IPS-18c (cell line): Measurements from ENCODE around the gene CMC1.
"Not testable (repeated sequence)": the region's sequence is repeated elsewhere in the genome, so short reads cannot be mapped to it uniquely, and the experiment has no call there.

Source experiments
- H3K4me3 ChIP-seq: 2 replicates; pipeline ENCODE4 v1.7.0; 2013; ENCODE audit warnings: low read depth, mild to moderate bottlenecking, low read length, moderate library complexity; ENCODE audit not compliant: insufficient read depth
- H3K9me3 ChIP-seq: one replicate; pipeline ENCODE4 v1.6.1; 2013; ENCODE audit warnings: mild to moderate bottlenecking, low read length, moderate library complexity; ENCODE audit not compliant: control insufficient read depth, insufficient read depth

The CMC1 gene

GRCh38 chr3:28239108-28239507 is 2.3 kb upstream of the CMC1 start:
- no peaks in the 10 kb centered on the region for H3K9me3 ChIP-seq
- H3K4me3 ChIP-seq = no peak overlapping the region

GRCh38 chr3:28240441-28240840 is 978 bp upstream of the CMC1 start:
- no peaks in the 10 kb centered on the region for H3K9me3 ChIP-seq
- no peak overlapping the region; the same call in 1 of the 2 replicates for H3K4me3 ChIP-seq

GRCh38 chr3:28242519-28242918 is 1.1 kb downstream of the CMC1 start:
- Histone ChIP-seq H3K4me3 (peak overlapping the region; percentile 83; the same call in 1 of the 2 replicates), H3K9me3 (no peaks in the 10 kb centered on the region)

DNA sequence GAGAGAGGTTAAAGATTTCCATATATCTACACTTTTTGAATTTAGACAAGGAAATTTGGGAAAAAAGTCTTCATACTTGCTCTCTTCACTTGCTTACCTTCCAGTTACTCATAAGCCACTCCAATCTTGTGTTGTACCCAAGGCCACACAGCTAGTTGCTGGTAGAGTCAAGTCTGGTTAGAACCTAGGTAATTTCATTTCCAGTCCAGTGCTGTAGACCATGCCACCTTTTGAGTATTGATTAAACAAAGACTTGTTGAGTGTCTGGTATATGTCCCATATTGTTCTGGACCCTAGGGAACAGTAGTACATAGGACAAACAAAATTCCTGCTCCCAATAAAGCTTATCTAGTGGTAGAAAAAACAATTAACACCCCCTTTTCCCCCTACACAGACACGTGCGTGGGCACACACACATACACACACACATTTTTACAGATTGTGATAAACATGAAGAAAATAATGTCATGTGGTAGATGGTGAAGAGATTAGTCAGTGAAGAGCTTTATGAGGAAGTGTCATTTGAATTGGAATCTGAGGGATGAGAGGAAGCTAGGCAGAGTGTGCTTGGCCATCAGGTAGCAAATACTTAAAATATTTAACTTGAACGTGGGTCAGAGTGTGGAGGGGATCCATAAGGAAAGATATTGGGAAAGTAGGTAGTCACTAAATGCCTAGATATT is 2.1 kb downstream of the CMC1 start:
- Histone ChIP-seq H3K9me3 (no peaks in the 10 kb centered on the region), H3K4me3 (no peak overlapping the region)

DNA sequence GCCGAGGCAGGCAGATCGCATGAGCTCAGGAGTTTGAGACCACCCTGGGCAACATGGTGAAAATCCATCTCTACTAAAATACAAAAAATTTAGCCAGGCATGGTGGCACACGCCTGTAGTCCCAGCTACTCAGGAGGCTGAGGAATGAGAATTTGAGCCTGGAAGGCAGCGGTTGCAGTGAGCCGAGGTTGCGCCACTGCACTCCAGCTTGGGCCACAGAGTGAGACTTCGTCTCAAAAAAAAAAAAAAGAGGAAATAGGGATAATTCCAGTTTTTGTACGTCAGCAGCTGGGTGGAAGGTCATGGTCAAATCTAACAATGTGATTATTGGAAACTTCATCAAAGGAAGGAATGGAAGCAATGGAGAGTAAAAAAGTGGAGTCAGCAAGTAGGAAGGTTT is 3.1 kb downstream of the CMC1 start:
- no peaks in the 10 kb centered on the region for H3K9me3 ChIP-seq
- no peak overlapping the region for H3K4me3 ChIP-seq

DNA sequence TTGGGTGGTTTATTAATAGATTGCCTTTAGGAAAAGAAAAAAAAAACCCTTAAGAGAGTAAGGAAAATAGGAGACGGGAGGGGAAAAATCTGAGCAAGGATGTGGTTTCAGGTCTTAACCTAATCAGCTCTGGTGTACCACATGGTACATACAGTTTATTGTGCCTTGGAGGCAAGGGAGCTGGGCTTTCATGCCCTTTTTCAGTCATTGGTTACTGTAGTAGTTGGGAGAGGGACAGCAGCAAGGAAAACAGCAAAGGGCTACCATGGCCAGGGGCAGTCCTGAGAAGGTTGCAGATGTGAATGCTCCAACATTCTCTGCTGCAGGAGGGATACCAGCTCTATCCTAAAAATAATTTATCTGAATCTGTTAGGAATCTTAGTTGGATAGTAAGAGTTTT is 5.9 kb downstream of the CMC1 start:
- H3K4me3 ChIP-seq = no peak overlapping the region
- no peaks in the 10 kb centered on the region for H3K9me3 ChIP-seq

DNA sequence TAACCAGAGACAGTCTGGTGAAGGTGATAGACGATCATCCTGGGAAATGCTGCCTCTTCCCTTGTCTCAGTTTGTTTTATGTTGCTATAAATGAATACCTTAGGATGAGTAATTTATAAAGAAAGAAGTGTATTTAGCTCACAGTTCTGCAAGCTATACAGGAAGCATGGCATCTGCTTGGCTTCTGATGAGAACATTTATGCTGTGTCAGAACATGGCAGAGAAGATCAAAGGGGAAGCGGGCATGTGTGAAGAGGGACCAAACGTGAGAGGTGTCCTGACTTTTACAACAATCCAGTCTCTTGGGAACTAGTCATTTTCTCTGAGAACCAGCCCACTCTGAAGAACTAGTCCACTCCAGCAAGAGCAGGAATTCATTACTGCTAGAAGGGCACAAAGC is 9.6 kb downstream of the CMC1 start:
- Histone ChIP-seq H3K4me3 (no peak overlapping the region), H3K9me3 (no peaks in the 10 kb centered on the region)

DNA sequence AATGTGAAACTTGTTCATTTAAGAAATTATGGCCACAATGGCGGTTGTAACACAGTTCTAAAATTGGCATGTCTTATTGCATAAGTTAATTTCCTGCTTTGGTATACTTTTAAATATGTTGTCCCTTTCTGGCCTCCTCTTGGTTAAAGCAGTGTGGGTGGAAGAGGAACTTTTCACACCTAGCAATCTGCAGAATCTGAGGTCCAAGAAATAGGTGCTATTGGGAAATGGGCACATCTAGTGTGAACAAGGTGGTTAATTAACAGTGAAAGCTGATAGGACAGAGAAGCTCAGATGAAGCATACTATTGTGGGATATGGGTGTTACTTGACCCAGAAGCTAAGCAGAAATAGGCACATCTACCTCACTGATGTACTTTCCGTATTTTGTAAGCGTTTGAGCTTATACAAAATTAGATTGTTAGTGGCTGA is 10.6 kb downstream of the CMC1 start:
- no peak overlapping the region for H3K4me3 ChIP-seq
- H3K9me3 ChIP-seq = no peaks in the 10 kb centered on the region

DNA sequence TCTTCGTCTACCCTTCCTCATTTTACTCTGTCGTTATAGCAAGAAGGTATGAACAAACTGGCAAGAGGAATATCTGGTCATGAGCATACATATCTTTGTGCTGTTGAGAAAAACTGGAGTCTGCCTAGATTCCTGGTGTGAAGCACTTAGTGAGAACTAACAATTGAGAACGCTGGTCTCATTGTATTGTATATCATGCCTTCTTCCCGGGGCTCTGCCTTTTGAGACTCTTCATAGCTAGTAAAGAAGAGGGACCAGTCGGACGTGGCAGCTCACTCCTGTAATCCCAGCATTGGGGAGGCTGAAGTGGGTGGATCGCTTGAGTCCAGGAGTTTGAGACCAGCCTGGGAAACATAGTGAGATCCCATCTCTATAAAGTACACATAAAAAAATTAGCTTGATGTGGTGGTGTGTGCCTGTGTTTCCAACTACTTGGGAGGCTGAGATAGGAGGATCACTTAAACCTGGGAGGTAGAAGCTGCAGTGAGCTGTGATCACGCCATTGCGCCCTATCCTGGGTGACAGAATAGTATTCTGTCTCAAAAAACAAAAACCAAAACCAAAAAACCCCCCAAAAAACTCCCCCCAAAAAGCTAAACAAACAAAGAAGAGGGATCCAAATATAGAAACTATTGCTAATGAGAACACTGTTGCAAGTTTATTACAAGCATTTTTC is 11.8 kb downstream of the CMC1 start:
- H3K4me3 ChIP-seq = no peak overlapping the region
- H3K9me3 ChIP-seq = no peaks in the 10 kb centered on the region

DNA sequence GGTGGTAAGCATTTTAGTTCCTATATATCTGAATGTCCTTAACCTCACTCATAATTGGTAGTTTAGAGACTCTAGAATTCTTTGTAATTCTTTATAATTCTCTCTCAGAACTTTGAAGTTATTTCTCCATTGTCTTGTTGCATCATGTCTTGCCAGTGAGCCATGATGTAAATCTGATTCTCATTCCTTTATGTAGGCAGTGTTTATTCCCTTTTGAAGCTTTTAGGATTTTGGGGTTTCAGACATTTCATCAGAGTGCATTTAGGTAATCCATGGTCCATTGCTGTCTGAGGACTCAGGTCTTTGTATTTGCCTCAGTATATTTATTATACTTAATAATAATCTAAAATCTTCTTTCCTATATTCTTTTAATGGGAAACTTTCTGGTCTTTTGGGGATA is 20.6 kb downstream of the CMC1 start:
- H3K4me3 ChIP-seq = no peak overlapping the region
- H3K9me3 ChIP-seq = no peaks in the 10 kb centered on the region

DNA sequence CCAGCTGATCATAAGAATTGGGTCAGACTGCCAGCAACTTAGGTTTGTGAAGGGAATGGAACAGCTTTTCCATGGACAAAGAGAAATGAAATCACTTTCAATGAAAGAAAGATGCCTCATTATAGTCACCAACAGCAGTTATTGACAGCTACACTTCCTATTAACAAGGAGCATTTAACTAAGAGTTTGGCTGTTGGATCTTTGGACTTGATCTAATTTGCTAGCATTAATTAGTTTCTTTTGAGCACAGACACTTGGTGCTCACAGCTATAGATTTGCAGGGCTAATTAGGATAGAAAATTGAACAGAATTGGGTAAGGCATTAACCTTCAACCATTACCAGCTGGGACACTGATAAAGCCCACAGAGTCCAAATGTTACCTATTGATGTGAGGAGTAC is 24.2 kb downstream of the CMC1 start:
- Histone ChIP-seq H3K9me3 (no peaks in the 10 kb centered on the region), H3K4me3 (no peak overlapping the region)

DNA sequence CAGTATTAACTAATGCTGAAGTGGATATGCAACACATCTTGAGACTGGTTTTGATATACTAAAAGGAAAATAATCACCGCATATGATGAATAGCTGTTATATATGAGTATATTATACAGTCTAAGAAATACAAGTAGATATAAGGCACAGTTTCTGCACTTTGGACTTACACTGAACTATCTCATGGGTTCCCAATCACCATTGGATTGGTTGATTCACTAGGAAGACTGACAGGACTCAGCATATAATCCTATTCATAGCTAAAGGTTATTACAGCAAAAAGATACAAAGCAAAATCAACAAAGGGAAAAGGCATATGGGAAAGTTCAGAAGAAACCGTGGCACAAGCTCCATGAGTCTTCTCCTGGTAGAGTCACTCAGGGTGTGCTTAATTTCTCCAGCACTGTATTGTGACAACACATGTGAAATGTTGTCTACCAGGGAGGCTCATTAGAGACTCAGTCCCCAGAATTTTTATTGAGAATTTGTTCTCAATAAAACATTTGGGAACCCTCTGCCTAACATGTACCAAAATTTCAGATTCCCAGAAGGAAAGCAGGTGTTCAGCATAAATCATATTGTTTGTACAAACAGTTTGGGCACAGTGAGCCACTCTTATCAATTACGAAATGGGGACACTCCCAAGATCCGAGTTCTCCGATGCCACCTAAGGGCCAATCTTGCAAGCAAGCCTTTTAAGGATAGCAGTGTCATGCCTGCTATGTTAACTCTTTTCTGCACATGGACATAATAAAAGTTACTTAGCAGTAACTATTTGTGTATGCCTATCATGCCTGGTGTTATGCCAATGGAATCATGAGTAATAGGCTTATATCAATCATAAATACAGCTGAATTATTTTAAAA is 26.8 kb downstream of the CMC1 start:
- H3K9me3 ChIP-seq = peaks cover 4% of the 10 kb centered on the region
- H3K4me3 ChIP-seq = no peak overlapping the region

DNA sequence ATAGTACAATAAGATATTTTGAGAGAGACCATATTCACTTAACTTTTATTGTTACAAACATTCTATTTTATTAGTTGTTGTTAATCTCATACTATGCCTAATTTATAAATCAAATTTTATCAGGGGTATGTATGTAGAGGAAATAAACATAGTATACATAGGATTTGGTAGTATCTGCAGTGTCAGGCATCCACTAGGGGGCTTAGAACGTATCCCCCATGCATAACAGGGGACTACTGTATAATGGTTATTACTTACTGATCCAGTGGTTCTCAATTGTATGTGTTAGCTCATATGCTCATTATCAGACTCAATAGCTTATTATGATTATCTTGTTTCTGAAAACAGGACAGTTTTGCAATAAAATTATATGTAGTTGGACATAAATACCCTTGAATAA is 27.6 kb downstream of the CMC1 start:
- peaks cover 6% of the 10 kb centered on the region for H3K9me3 ChIP-seq

DNA sequence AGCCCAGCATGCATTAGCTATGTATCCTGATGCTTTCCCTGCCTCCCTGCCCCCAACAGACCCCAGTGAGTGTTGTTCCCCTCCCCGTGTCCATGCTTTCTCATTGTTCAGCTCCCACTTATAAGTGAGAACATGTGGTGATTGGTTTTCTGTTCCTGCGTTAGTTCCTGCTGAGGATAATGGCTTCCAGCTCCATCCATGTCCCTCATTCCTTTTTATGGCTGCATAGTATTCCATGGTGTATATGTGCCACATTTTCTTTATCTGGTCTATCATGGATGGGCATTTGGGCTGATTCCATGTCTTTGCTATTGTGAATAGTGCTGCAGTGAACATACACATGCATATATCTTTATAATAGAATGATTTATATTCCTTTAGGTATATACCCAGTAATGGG is 28.5 kb downstream of the CMC1 start:
- H3K4me3 ChIP-seq, H3K9me3 ChIP-seq: not testable (repeated sequence)

More for the DNA sequence above, 27.6 kb downstream of the CMC1 start:
- no peak overlapping the region for H3K4me3 ChIP-seq

GRCh38 chr3:28273837-28274236 is 32.4 kb downstream of the CMC1 start:
- Histone ChIP-seq H3K4me3 (no peak overlapping the region), H3K9me3 (peaks cover 6% of the 10 kb centered on the region)

DNA sequence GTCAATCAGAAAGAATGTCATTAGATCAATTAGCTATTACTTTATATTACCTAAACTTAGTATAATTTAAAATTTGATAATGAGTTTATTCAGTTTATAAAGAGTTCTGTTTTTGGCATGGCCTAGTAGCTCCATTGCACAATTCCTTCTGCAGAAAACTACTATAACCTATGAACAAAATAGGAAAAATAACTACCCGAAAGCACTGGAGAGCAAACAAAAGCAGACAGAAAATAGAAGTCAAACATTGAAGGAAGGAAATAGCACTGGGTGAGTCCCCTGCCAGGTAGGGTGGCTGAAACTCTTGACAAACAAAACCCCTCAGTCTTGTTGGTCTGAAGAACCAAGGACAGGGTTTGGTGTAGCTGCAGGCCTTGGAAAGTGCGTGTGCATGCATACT is 37.5 kb downstream of the CMC1 start:
- no peak overlapping the region for H3K4me3 ChIP-seq
- H3K9me3 ChIP-seq = peaks cover under 1% of the 10 kb centered on the region

- H3K4me3 ChIP-seq = no peak overlapping the region
- H3K9me3 ChIP-seq = no peaks in the 10 kb centered on the region
These were observed 38.4 kb downstream of the CMC1 start for GRCh38 chr3:28279770-28280169.

DNA sequence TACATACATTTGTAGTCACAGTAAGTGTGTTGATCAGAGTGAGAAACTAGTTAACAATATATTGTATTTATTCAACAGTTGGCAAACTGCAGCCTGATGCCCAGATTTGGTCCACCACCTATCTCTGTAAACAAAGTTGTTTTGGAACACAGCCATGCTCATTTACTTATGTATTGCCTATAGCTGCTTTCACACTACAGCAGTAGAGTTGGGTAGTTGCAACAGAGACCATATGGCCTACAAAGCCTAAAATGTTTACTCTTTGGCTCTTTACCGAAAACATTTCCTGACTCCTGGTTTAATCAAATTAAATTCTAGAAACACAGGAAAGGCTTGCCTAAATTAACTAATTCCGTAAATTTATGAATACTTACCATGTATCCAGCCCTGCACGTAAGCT is 39.4 kb downstream of the CMC1 start:
- H3K4me3 ChIP-seq = no peak overlapping the region
- no peaks in the 10 kb centered on the region for H3K9me3 ChIP-seq
